Fibroblast of the aortic adventitia (primary cell): ENCODE data around the gene C1QC. TPM values are rescaled to one million over a fixed set of nuclear protein-coding genes. Genes with fewer than 3 reads are reported as not detected.
A peak's percentile ranks its signal among the peaks of the same experiment; 100 is the strongest.

Source experiments
- DNase-seq: peaks from one replicate; pipeline ENCODE4 v3.0.0-alpha.2; 2010; ENCODE audit warnings: low read depth
- H3K4me3 ChIP-seq: 2 replicates; pipeline ENCODE4 v1.5.1; 2011; ENCODE audit warnings: low read depth, mild to moderate bottlenecking, control low read depth, low read length, moderate library complexity
- CTCF ChIP-seq: IDR thresholded peaks from 2 replicates; pipeline ENCODE4 v1.5.1; 2011; ENCODE audit warnings: mild to moderate bottlenecking, low read length, control low read depth, inconsistent platforms; ENCODE audit not compliant: insufficient read depth
- total RNA-seq: library from RNA; depleted of rRNA; stranded (reverse); fragments of >200 nt; gene quantifications from 2 replicates; pipeline ENCODE4 v1.2.3, GENCODE V29; 2012; ENCODE audit warnings: low replicate concordance

The C1QC gene
- total RNA-seq, 1 donor, result not detected

- H3K4me3 ChIP-seq, result no peak overlapping the region
- peak; percentile 5 for TF ChIP-seq CTCF
- no peak for DNase-seq
These were observed 11.3 kb downstream of the C1QC start for GRCh38 chr1:22654692-22655091.

- no peak for TF ChIP-seq CTCF
- H3K4me3 ChIP-seq, result no peak overlapping the region
- DNase-seq, result no peak
These were observed 15.1 kb downstream of the C1QC start for GRCh38 chr1:22658385-22659163.

- DNase-seq, result no peak
These were observed 17.3 kb downstream of the C1QC start for GRCh38 chr1:22660716-22661241.

GRCh38 chr1:22661880-22662279 is 18.4 kb downstream of the C1QC start:
- H3K4me3 ChIP-seq, result no peak overlapping the region
- no peak for TF ChIP-seq CTCF
- no peak for DNase-seq

More at GRCh38 chr1:22660716-22661241, 17.3 kb downstream of the C1QC start:
- TF ChIP-seq CTCF, result no peak
- H3K4me3 ChIP-seq, result no peak overlapping the region

- DNase-seq, result no peak
- TF ChIP-seq CTCF, result no peak
- no peak overlapping the region for H3K4me3 ChIP-seq
These were observed 18.9 kb downstream of the C1QC start for GRCh38 chr1:22662318-22662717.

GRCh38 chr1:22662986-22663408 is 19.6 kb downstream of the C1QC start:
- no peak for DNase-seq
- H3K4me3 ChIP-seq, result no peak overlapping the region
- no peak for TF ChIP-seq CTCF
